ENCODE measurements around the gene HORMAD2.
A peak's percentile ranks its signal among the peaks of the same experiment; 100 is the strongest.

Gene HORMAD2

GRCh38 chr22:30044369-30044768 is 35.9 kb upstream of the HORMAD2 start (continued):
- TF ChIP-seq KLF9 (tag by site-specific recombination; IDR thresholded peaks at IDR 0.05; ENCODE audit: low read depth) (peak; percentile 20; the same call in 1 of the 2 replicates), ZBTB11 (tag by site-specific recombination; conservative IDR thresholded peaks at IDR 0.05; ENCODE audit: low read depth) (no peak), ZNF660 (tag by site-specific recombination; IDR thresholded peaks at IDR 0.05) (peak; percentile 71; the same call in 1 of the 2 replicates), ZNF274 (IDR thresholded peaks at IDR 0.05; ENCODE audit: low read length) (no peak), ZNF274 (tag by site-specific recombination; IDR thresholded peaks at IDR 0.05; ENCODE audit: borderline replicate concordance) (no peak), ZBTB49 (tag by site-specific recombination; IDR thresholded peaks at IDR 0.05; ENCODE audit: low read depth) (no peak), ZNF155 (tag by site-specific recombination; IDR thresholded peaks at IDR 0.05) (no peak), ATF2 (tag by site-specific recombination; IDR thresholded peaks at IDR 0.05; ENCODE audit: low read depth) (peak; percentile 83), ZNF624 (tag by site-specific recombination; IDR thresholded peaks at IDR 0.05) (no peak), ZNF2 (tag by site-specific recombination; IDR thresholded peaks at IDR 0.05) (no peak), OSR2 (tag by site-specific recombination; IDR thresholded peaks at IDR 0.05) (peak; percentile 71), ZNF132 (tag by site-specific recombination; IDR thresholded peaks at IDR 0.05; ENCODE audit: borderline replicate concordance) (no peak), MEIS1 (CRISPR knock-in tag; IDR thresholded peaks at IDR 0.05; ENCODE audit: borderline replicate concordance) (no peak), ZNF138 (tag by site-specific recombination; IDR thresholded peaks at IDR 0.05; ENCODE audit: borderline replicate concordance) (no peak), ZEB2 (tag by site-specific recombination; IDR thresholded peaks at IDR 0.05) (peak; percentile 92), SCRT1 (tag by site-specific recombination; IDR thresholded peaks at IDR 0.05; ENCODE audit: borderline replicate concordance) (no peak), ZNF146 (tag by site-specific recombination; IDR thresholded peaks at IDR 0.05) (no peak), PRDM2 (tag by site-specific recombination; IDR thresholded peaks at IDR 0.05; ENCODE audit: borderline replicate concordance) (no peak), ZFP3 (tag by site-specific recombination; IDR thresholded peaks at IDR 0.05; ENCODE audit: low read depth) (no peak), ZNF121 (tag by site-specific recombination; IDR thresholded peaks at IDR 0.05) (no peak), ZBTB6 (tag by site-specific recombination; IDR thresholded peaks at IDR 0.05) (peak; percentile 89), ZNF16 (tag by site-specific recombination; IDR thresholded peaks at IDR 0.05; ENCODE audit: low read depth) (no peak), BCL11A (tag by site-specific recombination; IDR thresholded peaks at IDR 0.05; ENCODE audit: low read depth) (peak; percentile 77; the same call in 1 of the 2 replicates), ZNF549 (tag by site-specific recombination; IDR thresholded peaks at IDR 0.05) (no peak), ZNF169 (tag by site-specific recombination; IDR thresholded peaks at IDR 0.05) (no peak), ZBTB8A (tag by site-specific recombination; IDR thresholded peaks at IDR 0.05) (0 out of 2 replicates have a peak, but pooled peaks have one; percentile 21), ZNF335 (tag by site-specific recombination; conservative IDR thresholded peaks at IDR 0.05) (no peak; the same call in 1 of the 2 replicates)
